ENCODE data around the gene IFI44L.

IFI44L gene

GRCh38 chr1:78691995-78692747 is 71.9 kb downstream of the IFI44L start:
- DNase-seq, result no peak
